ENCODE results near the gene HNRNPDL. TPM values are rescaled to one million over a fixed set of nuclear protein-coding genes. Genes with fewer than 3 reads are reported as not detected.

Gene HNRNPDL
- total and polyA plus RNA-seq, 2 donors (not counting 1 experiment from before 2014, with no cell fraction given), result 296 to 370 TPM

- Mint-ChIP-seq H3K4me1 (peaks cover 12% of the 10 kb centered on the region), H3K27me3 (no peaks in the 10 kb centered on the region), H3K9me3 (ENCODE audit: insufficient read depth) (peaks cover 3% of the 10 kb centered on the region), H3K27ac (peak overlapping the region; percentile 76), H3K4me3 (peak overlapping the region; percentile 20)
- peak overlapping the region; percentile 3 for H2AFZ ChIP-seq (ENCODE audit: insufficient read depth, low read depth, low read length, poor library complexity, severe bottlenecking)
- WGBS (ENCODE audit: insufficient coverage), result no CpG with 5 or more reads among the region's 2 CpGs
- peak overlapping the region; percentile 38 to 59 for H3K27ac ChIP-seq (ENCODE audit: low read length in 2 of 2)
- POLR2A ChIA-PET, result interaction anchor here (0.6 kb wide), 1 partner anchor 235 kb away, joined by 6 read pairs; no protein-coding TSS in a partner anchor
- H3K9ac ChIP-seq (ENCODE audit: low read length), result no peak overlapping the region
- ATAC-seq (ENCODE audit: low read depth) (peak; percentile 24), DNase-seq (peak; percentile 48)
- TF ChIP-seq CTCF (IDR thresholded peaks at IDR 0.05), result no peak
- no peak for TF ChIP-seq EZH2 (IDR thresholded peaks at IDR 0.05; ENCODE audit: borderline replicate concordance, insufficient read depth, low read depth, low read length, poor library complexity, severe bottlenecking)
- H3K4me2 ChIP-seq (replicated peaks; ENCODE audit: low read depth, low read length, poor library complexity, severe bottlenecking), result peak overlapping the region; percentile 6
- no peaks in the 10 kb centered on the region for H3K36me3 ChIP-seq (replicated peaks in 1 of 2; ENCODE audit: control extremely low read depth in 1 of 2, control insufficient read depth in 1 of 2, extremely low read depth in 1 of 2, insufficient read depth in 2 of 2, low read length in 1 of 2)
- peaks cover 5% of the 10 kb centered on the region for H3K79me2 ChIP-seq (ENCODE audit: control insufficient read depth, insufficient read depth, low read length)
- no peaks in the 10 kb centered on the region for H4K20me1 ChIP-seq (ENCODE audit: control insufficient read depth, insufficient read depth, low read length, poor library complexity, severe bottlenecking)
- intact Hi-C loops (cut with micrococcal nuclease), result no loop called here
- H3K4me3 ChIP-seq (ENCODE audit: control extremely low read depth in 1 of 5, extremely low read depth in 1 of 5, insufficient read depth in 1 of 5, low read depth in 2 of 5, low read length in 4 of 5), result no peak overlapping the region
- no peaks in the 10 kb centered on the region for H3K27me3 ChIP-seq (replicated peaks in 1 of 4; ENCODE audit: control extremely low read depth in 1 of 4, control insufficient read depth in 3 of 4, insufficient read depth in 4 of 4, low read length in 3 of 4)
- CTCF ChIA-PET, result no interaction called here
- H3K9me3 ChIP-seq (ENCODE audit: control extremely low read depth in 1 of 3, control insufficient read depth in 2 of 3, insufficient read depth in 1 of 3, low read length in 2 of 3), result peaks cover 0 to 16% (median 6%) of the 10 kb centered on the region in 3 donors
- H3K4me1 ChIP-seq (ENCODE audit: control insufficient read depth in 2 of 2, insufficient read depth in 2 of 2, low read length in 2 of 2), result peaks cover 10 to 14% of the 10 kb centered on the region in 2 donors
These were observed 47.5 kb downstream of the HNRNPDL start for GRCh38 chr4:82382751-82383150.

GRCh38 chr4:82381661-82382296 is 48.5 kb downstream of the HNRNPDL start:
- CTCF ChIA-PET, result interaction anchor here (0.9 to 1.5 kb wide), 3 partner anchors 21 to 97 kb away, joined by 3 to 6 read pairs (median 5); no protein-coding TSS in a partner anchor

More at GRCh38 chr4:82381661-82382296, 48.5 kb downstream of the HNRNPDL start:
- DNase-seq, result no peak
- H3K79me2 ChIP-seq (ENCODE audit: control insufficient read depth, insufficient read depth, low read length), result peaks cover 5% of the 10 kb centered on the region
- ATAC-seq (ENCODE audit: low read depth), result no peak
- H3K27me3 ChIP-seq (replicated peaks in 1 of 4; ENCODE audit: control extremely low read depth in 1 of 4, control insufficient read depth in 3 of 4, insufficient read depth in 4 of 4, low read length in 3 of 4), result no peaks in the 10 kb centered on the region
- TF ChIP-seq CTCF (IDR thresholded peaks at IDR 0.05), result no peak
- no peak for TF ChIP-seq EZH2 (IDR thresholded peaks at IDR 0.05; ENCODE audit: borderline replicate concordance, insufficient read depth, low read depth, low read length, poor library complexity, severe bottlenecking)
- no peak overlapping the region for H2AFZ ChIP-seq (ENCODE audit: insufficient read depth, low read depth, low read length, poor library complexity, severe bottlenecking)
- Mint-ChIP-seq H3K27me3 (no peaks in the 10 kb centered on the region), H3K4me1 (peaks cover 14% of the 10 kb centered on the region), H3K4me3 (no peak overlapping the region), H3K9me3 (ENCODE audit: insufficient read depth) (peaks cover 3% of the 10 kb centered on the region), H3K27ac (no peak overlapping the region)
- no peak overlapping the region for H3K27ac ChIP-seq (ENCODE audit: low read length in 2 of 2)
- no peak overlapping the region for H3K4me3 ChIP-seq (ENCODE audit: control extremely low read depth in 1 of 5, extremely low read depth in 1 of 5, insufficient read depth in 1 of 5, low read depth in 2 of 5, low read length in 4 of 5)
- H3K36me3 ChIP-seq (replicated peaks in 1 of 2; ENCODE audit: control extremely low read depth in 1 of 2, control insufficient read depth in 1 of 2, extremely low read depth in 1 of 2, insufficient read depth in 2 of 2, low read length in 1 of 2), result no peaks in the 10 kb centered on the region
- H3K9me3 ChIP-seq (ENCODE audit: control extremely low read depth in 1 of 3, control insufficient read depth in 2 of 3, insufficient read depth in 1 of 3, low read length in 2 of 3), result peaks cover 0 to 16% (median 6%) of the 10 kb centered on the region in 3 donors
- H3K4me2 ChIP-seq (replicated peaks; ENCODE audit: low read depth, low read length, poor library complexity, severe bottlenecking), result no peak overlapping the region
- intact Hi-C loops (cut with micrococcal nuclease), result no loop called here
- 100% methylated on average over 1 of the region's 2 CpGs for WGBS (ENCODE audit: insufficient coverage)
- POLR2A ChIA-PET, result no interaction called here
- H3K9ac ChIP-seq (ENCODE audit: low read length), result no peak overlapping the region
- peaks cover 10 to 14% of the 10 kb centered on the region in 2 donors for H3K4me1 ChIP-seq (ENCODE audit: control insufficient read depth in 2 of 2, insufficient read depth in 2 of 2, low read length in 2 of 2)
- H4K20me1 ChIP-seq (ENCODE audit: control insufficient read depth, insufficient read depth, low read length, poor library complexity, severe bottlenecking), result no peaks in the 10 kb centered on the region

Data from B cell (primary cell).